Stimulated activated CD8-positive, alpha-beta memory T cell treated with anti-CD3 and anti-CD28 coated beads, Interleukin-7, amount 100 ng/mL, for 4 hours (primary cell): Measurements from ENCODE around the gene DPEP1.
A peak's percentile ranks its signal among the peaks of the same experiment; 100 is the strongest.
"Not testable (repeated sequence)": the region's sequence is repeated elsewhere in the genome, so short reads cannot be mapped to it uniquely, and the experiment has no call there.

Experiments used
- DNase-seq, 2 donors: peaks; one replicate each; pipeline ENCODE4 v3.0.0-alpha.2; 2020; ENCODE audit warnings: low read depth in 2 of 2

Gene DPEP1

GRCh38 chr16:89577055-89577759 is 36.2 kb upstream of the DPEP1 start:
- DNase-seq = no peak

- DNase-seq = no peak
Measured at GRCh38 chr16:89579351-89579750, 34.1 kb upstream of the DPEP1 start.

- DNase-seq = no peak
Measured at GRCh38 chr16:89581045-89581695, 32.3 kb upstream of the DPEP1 start.

- DNase-seq = no peak
Measured at GRCh38 chr16:89581861-89582563, 31.4 kb upstream of the DPEP1 start.

GRCh38 chr16:89582614-89583196 is 30.7 kb upstream of the DPEP1 start:
- no peak for DNase-seq

GRCh38 chr16:89583197-89583894 is 30.1 kb upstream of the DPEP1 start:
- no peak for DNase-seq

- no peak for DNase-seq
Measured at GRCh38 chr16:89583895-89584644, 29.4 kb upstream of the DPEP1 start.

GRCh38 chr16:89584768-89585549 is 28.5 kb upstream of the DPEP1 start:
- no peak for DNase-seq

- no peak for DNase-seq
Measured at GRCh38 chr16:89586218-89586617, 27.2 kb upstream of the DPEP1 start.

GRCh38 chr16:89586853-89587252 is 26.6 kb upstream of the DPEP1 start:
- no peak for DNase-seq

- DNase-seq = not testable (repeated sequence)
Measured at GRCh38 chr16:89587676-89588075, 25.8 kb upstream of the DPEP1 start.

- DNase-seq = no peak
Measured at GRCh38 chr16:89588413-89589109, 24.9 kb upstream of the DPEP1 start.

- DNase-seq = no peak
Measured at GRCh38 chr16:89589241-89589926, 24.1 kb upstream of the DPEP1 start.

GRCh38 chr16:89593841-89594240 is 19.6 kb upstream of the DPEP1 start:
- peak in 1 of 2 donors; percentile 21 for DNase-seq

GRCh38 chr16:89595330-89596060 is 17.9 kb upstream of the DPEP1 start:
- DNase-seq = no peak

GRCh38 chr16:89596061-89596689 is 17.3 kb upstream of the DPEP1 start:
- DNase-seq = no peak

GRCh38 chr16:89596957-89597649 is 16.3 kb upstream of the DPEP1 start:
- no peak for DNase-seq
